Esophagus muscularis mucosa (tissue), 4 donors: Measurements from ENCODE around the gene METTL14.

ENCODE experiments used
- CTCF ChIP-seq, 3 experiments: fragments of 200-600 bp in 2 of 3; fragments of 450-650 bp in 1 of 3; sonication (generic) in 2 of 3; IDR thresholded peaks; one replicate each; pipeline ENCODE4 v1.5.1; 2017 to 2019; ENCODE audit warnings: antibody characterized with exemption in 3 of 3, mild to moderate bottlenecking in 2 of 3, moderate library complexity in 1 of 3
- EP300 ChIP-seq: sonication (generic); formaldehyde crosslinking; IDR thresholded peaks from one replicate; pipeline ENCODE4 v1.6.1; 2017; ENCODE audit warnings: antibody characterized with exemption
- POLR2A ChIP-seq: fragments of 450-650 bp; IDR thresholded peaks from one replicate; pipeline ENCODE4 v1.6.1; 2017; ENCODE audit warnings: antibody characterized with exemption, moderate library complexity, mild to moderate bottlenecking, low read depth
- POLR2AphosphoS5 ChIP-seq, 2 donors: sonication (generic); formaldehyde crosslinking; IDR thresholded peaks; one replicate each; pipeline ENCODE4 v1.6.1; 2017; ENCODE audit warnings: antibody characterized with exemption in 2 of 2

GRCh38 chr4:118761397-118762016 is 76.3 kb downstream of the METTL14 start:
- TF ChIP-seq POLR2AphosphoS5 (IDR thresholded peaks at IDR 0.05) (no peak), CTCF (IDR thresholded peaks at IDR 0.05) (no peak), EP300 (no peak), POLR2A (no peak)
